NCI-H526 (cell line): ENCODE results near the gene KRTAP10-10.
"Not testable (repeated sequence)": the region's sequence is repeated elsewhere in the genome, so short reads cannot be mapped to it uniquely, and the experiment has no call there.

Experiments used
- DNase-seq, 2 experiments: peaks; one replicate each; lab custom pipeline; 2025; lab: John Stamatoyannopoulos, UW

KRTAP10-10 gene

GRCh38 chr21:44603109-44603875, 33.9 kb upstream of the KRTAP10-10 start:
- DNase-seq = no peak

GRCh38 chr21:44603911-44604310, 33.2 kb upstream of the KRTAP10-10 start:
- DNase-seq = no peak

- DNase-seq = no peak
Observed at GRCh38 chr21:44606495-44606894, 30.7 kb upstream of the KRTAP10-10 start.

GRCh38 chr21:44609193-44609592, 28.0 kb upstream of the KRTAP10-10 start:
- no peak for DNase-seq

GRCh38 chr21:44610157-44610843, 26.9 kb upstream of the KRTAP10-10 start:
- DNase-seq = not testable (repeated sequence)

GRCh38 chr21:44611551-44611950, 25.6 kb upstream of the KRTAP10-10 start:
- no peak for DNase-seq

- no peak for DNase-seq
Observed at GRCh38 chr21:44612029-44612486, 25.1 kb upstream of the KRTAP10-10 start, which contains the start of gene KRTAP10-8. Gene KRTAP10-8, plus strand, starts transcription at chr21:44612079. Its CDS starts 22 bp downstream, at chr21:44612101.

- DNase-seq = no peak
Observed at GRCh38 chr21:44612669-44613229, 24.4 kb upstream of the KRTAP10-10 start.

- DNase-seq = no peak
Observed at GRCh38 chr21:44613386-44614155, 23.6 kb upstream of the KRTAP10-10 start.

- no peak for DNase-seq
Observed at GRCh38 chr21:44614161-44614631, 23.0 kb upstream of the KRTAP10-10 start.

- no peak for DNase-seq
Observed at GRCh38 chr21:44614961-44615391, 22.2 kb upstream of the KRTAP10-10 start.

- DNase-seq = no peak
Observed at GRCh38 chr21:44615466-44615865, 21.7 kb upstream of the KRTAP10-10 start.

GRCh38 chr21:44615911-44616590, 21.1 kb upstream of the KRTAP10-10 start:
- no peak for DNase-seq

- DNase-seq = no peak
Observed at GRCh38 chr21:44616591-44616926, 20.6 kb upstream of the KRTAP10-10 start.

GRCh38 chr21:44617071-44617501, 20.1 kb upstream of the KRTAP10-10 start:
- no peak for DNase-seq

GRCh38 chr21:44618504-44618903, 18.7 kb upstream of the KRTAP10-10 start:
- DNase-seq = peak in 1 of 2 experiments; percentile 36

- DNase-seq = no peak
Observed at GRCh38 chr21:44618909-44619308, 18.2 kb upstream of the KRTAP10-10 start.

GRCh38 chr21:44619886-44620285, 17.3 kb upstream of the KRTAP10-10 start:
- no peak for DNase-seq

- DNase-seq = no peak
Observed at GRCh38 chr21:44623575-44623974, 13.6 kb upstream of the KRTAP10-10 start.

- DNase-seq = no peak
Observed at GRCh38 chr21:44625756-44626155, 11.4 kb upstream of the KRTAP10-10 start.

GRCh38 chr21:44626262-44626661, 10.9 kb upstream of the KRTAP10-10 start:
- no peak for DNase-seq
